ENCODE measurements around the gene TTN.

TTN gene

DNA sequence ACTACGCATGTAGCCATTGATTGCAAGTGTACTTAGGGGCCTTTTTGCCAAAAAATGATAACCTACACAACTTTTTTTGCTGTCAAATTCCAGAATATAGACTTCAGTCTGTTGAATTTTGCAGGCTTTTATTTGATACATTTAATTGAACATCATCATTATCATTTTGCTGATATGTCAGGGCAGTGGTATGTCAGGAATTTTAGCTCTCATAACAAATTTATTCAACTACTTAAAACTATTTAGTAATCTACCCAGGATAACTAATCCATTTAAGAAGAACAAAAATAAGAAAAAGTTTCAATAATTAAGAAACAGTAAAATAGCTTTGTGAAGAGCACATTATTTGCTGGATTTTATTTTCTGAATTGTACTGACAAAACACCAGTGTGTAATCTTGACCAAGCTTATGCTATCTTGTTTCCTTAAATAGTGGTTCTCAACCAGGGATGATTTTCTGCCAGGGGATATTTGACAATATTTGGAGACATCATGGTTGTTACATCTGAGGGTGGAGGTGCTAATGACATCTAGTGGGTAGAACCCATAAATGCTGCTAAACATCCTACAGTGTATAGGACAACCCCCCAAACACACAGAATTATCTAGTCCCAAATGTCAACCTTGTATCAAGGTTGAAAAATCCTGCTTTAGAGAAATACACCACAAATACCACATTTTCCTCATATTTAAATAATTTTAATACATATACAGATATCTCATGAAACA is 12.1 kb upstream of the TTN start:
- peak; percentile 35 for DNase-seq (ENCODE audit: low read depth)
- TF ChIP-seq, protein P1, sequence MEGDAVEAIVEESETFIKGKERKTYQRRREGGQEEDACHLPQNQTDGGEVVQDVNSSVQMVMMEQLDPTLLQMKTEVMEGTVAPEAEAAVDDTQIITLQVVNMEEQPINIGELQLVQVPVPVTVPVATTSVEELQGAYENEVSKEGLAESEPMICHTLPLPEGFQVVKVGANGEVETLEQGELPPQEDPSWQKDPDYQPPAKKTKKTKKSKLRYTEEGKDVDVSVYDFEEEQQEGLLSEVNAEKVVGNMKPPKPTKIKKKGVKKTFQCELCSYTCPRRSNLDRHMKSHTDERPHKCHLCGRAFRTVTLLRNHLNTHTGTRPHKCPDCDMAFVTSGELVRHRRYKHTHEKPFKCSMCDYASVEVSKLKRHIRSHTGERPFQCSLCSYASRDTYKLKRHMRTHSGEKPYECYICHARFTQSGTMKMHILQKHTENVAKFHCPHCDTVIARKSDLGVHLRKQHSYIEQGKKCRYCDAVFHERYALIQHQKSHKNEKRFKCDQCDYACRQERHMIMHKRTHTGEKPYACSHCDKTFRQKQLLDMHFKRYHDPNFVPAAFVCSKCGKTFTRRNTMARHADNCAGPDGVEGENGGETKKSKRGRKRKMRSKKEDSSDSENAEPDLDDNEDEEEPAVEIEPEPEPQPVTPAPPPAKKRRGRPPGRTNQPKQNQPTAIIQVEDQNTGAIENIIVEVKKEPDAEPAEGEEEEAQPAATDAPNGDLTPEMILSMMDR (conservative IDR thresholded peaks at IDR 0.05; ENCODE audit: low read depth, low read length): no peak
- H3K4me3 ChIP-seq (ENCODE audit: low read depth, low read length): no peak overlapping the region

- DNase-seq (ENCODE audit: low read depth): no peak
- TF ChIP-seq, protein P1 (conservative IDR thresholded peaks at IDR 0.05; ENCODE audit: low read depth, low read length): no peak
- H3K4me3 ChIP-seq (ENCODE audit: low read depth, low read length): no peak overlapping the region
Measured at GRCh38 chr2:178811901-178812300, 4.7 kb upstream of the TTN start.

DNA sequence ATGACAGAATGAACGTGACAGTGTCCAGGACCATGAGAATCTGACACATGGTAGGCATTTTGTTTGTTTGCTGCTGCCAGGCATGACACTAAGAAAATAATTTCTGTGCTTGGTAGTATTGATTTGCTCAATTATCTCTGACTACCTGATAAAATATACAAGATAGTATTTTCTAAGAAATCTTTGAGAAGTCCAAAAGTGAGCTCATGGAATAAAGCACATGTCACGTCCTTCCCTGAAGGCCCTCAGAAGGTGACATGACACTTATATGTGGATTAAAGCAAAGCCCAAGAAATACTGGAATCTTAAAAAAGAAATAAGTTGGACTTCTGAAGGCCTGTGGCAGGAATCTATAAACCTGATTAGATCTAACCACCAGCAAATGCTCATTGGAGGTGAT is 3.8 kb upstream of the TTN start:
- no peak for DNase-seq (ENCODE audit: low read depth)
- H3K4me3 ChIP-seq (ENCODE audit: low read depth, low read length): no peak overlapping the region
- TF ChIP-seq, protein P1 (conservative IDR thresholded peaks at IDR 0.05; ENCODE audit: low read depth, low read length): no peak

- H3K4me3 ChIP-seq (ENCODE audit: low read depth, low read length): no peak overlapping the region
- TF ChIP-seq, protein P1 (conservative IDR thresholded peaks at IDR 0.05; ENCODE audit: low read depth, low read length): no peak
- DNase-seq (ENCODE audit: low read depth): no peak
Measured at GRCh38 chr2:178810422-178810821, 3.2 kb upstream of the TTN start.

DNA sequence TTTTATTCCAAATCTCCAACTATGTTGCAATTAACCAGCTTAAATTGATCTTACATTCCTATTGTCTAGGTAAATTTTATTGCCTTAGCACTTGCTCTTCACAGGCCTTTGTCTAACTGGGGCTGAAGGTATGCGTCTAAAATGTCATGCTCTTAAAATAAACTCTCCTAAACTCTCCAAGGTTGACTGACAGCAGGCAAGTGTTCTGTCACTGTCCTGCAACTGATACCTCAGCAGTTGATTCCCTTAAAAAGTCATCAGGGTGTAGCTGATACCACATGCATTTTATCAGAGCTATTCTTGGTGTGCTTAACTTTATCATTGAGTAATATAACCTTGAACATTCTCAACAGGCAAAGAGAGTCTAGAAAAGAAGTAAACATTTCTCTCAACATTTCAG is 680 bp downstream of the TTN start:
- DNase-seq (ENCODE audit: low read depth): no peak
- no peak overlapping the region for H3K4me3 ChIP-seq (ENCODE audit: low read depth, low read length)
- TF ChIP-seq, protein P1 (conservative IDR thresholded peaks at IDR 0.05; ENCODE audit: low read depth, low read length): no peak

DNA sequence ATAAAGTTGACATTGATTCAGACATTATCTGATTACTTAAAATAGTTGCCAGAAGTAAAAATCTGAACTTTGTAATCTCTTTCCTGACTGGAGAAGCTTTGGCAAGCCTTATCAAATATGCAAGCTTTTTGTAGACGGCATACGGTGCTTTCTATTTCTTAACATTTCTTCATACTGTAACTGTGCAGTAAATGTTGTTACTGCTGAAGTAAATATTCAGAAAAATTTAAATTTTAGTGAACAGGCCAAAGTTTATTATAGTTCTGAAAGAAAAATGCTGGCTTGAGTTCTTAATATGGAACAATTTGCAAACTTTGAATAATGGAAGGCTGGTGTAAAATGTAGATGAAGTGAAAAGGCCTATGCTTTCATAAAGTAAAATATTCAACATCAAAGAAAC is 1.8 kb downstream of the TTN start:
- TF ChIP-seq, protein P1 (conservative IDR thresholded peaks at IDR 0.05; ENCODE audit: low read depth, low read length): no peak
- no peak for DNase-seq (ENCODE audit: low read depth)
- H3K4me3 ChIP-seq (ENCODE audit: low read depth, low read length): no peak overlapping the region

DNA sequence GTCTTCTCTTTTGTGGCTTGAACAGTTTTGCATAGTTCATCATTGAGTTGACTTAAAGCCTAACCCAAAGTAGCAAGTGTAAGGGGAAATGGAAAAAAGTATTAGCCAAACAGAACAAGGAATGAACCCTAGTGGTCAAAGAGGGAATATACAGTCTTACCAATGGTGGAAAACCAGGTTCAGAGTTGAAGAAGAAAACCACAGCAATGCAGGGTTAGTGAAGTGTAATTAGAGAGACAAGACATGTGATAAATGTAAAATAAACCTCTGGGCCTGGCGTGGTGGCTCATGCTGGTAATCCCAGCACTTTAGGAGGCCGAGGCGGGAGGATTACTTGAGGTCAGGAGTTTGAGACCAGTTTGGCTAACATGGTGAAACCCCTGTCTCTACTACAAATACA is 2.4 kb downstream of the TTN start:
- TF ChIP-seq, protein P1 (conservative IDR thresholded peaks at IDR 0.05; ENCODE audit: low read depth, low read length): no peak
- no peak overlapping the region for H3K4me3 ChIP-seq (ENCODE audit: low read depth, low read length)
- DNase-seq (ENCODE audit: low read depth): peak; percentile 66
